Lower lobe of right lung (tissue), 2 donors: Measurements from ENCODE around the gene FOXN4. TPM values are rescaled to one million over a fixed set of nuclear protein-coding genes. Genes with fewer than 3 reads are reported as not detected.

Source experiments
- ATAC-seq, 2 donors: fragments of 200-7000 bp; cut with Tn5 transposase; one replicate each; pipeline ENCODE4 v1.9.1; 2020 to 2022; ENCODE audit warnings: mild to moderate bottlenecking in 2 of 2, moderate library complexity in 2 of 2
- DNase-seq: peaks from one replicate; pipeline ENCODE4 v3.0.0-alpha.2; 2020
- H3K27ac ChIP-seq: fragments of 200-600 bp; one replicate; pipeline ENCODE4 v1.8.0; 2022
- H3K27me3 ChIP-seq: fragments of 200-600 bp; one replicate; pipeline ENCODE4 v1.8.0; 2022; ENCODE audit warnings: low read depth
- H3K36me3 ChIP-seq: fragments of 200-600 bp; one replicate; pipeline ENCODE4 v1.8.0; 2022; ENCODE audit warnings: mild to moderate bottlenecking
- H3K4me1 ChIP-seq: fragments of 200-600 bp; one replicate; pipeline ENCODE4 v1.8.0; 2022
- H3K4me3 ChIP-seq: fragments of 200-600 bp; one replicate; pipeline ENCODE4 v1.8.0; 2022; ENCODE audit warnings: mild to moderate bottlenecking
- H3K9me3 ChIP-seq: fragments of 200-600 bp; one replicate; pipeline ENCODE4 v1.8.0; 2022
- intact Hi-C: fragments of 100-400 bp; cut with DNase I; formaldehyde crosslinking; loops from one replicate; pipeline ENCODE4 v1.11.0; 2022
- long read RNA-seq: library from polyadenylated mRNA; unstranded; transcript quantifications from one replicate; pipeline ENCODE4 v2.0.0, GENCODE V29; 2021
- total RNA-seq: library from RNA; stranded (reverse); fragmentation: NEBNext Ultra II Directional; extraction: Animal tissue kit (Norgen Biotek cat#: 25700); gene quantifications from one replicate; pipeline ENCODE4 v1.2.1, GENCODE V29; 2021
- TF ChIP-seq, protein P1 (sequence below): fragments of 200-600 bp; IDR thresholded peaks from one replicate; pipeline ENCODE4 v1.8.0; 2022; ENCODE audit warnings: antibody characterized with exemption, mild to moderate bottlenecking
- donor health status: DM: no; HTN: yes; CAD: no; lungs with severe emphysema.

FOXN4 gene, protein sequence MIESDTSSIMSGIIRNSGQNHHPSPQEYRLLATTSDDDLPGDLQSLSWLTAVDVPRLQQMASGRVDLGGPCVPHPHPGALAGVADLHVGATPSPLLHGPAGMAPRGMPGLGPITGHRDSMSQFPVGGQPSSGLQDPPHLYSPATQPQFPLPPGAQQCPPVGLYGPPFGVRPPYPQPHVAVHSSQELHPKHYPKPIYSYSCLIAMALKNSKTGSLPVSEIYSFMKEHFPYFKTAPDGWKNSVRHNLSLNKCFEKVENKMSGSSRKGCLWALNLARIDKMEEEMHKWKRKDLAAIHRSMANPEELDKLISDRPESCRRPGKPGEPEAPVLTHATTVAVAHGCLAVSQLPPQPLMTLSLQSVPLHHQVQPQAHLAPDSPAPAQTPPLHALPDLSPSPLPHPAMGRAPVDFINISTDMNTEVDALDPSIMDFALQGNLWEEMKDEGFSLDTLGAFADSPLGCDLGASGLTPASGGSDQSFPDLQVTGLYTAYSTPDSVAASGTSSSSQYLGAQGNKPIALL
- not detected for total RNA-seq
- long read RNA-seq = 0 reads

DNA sequence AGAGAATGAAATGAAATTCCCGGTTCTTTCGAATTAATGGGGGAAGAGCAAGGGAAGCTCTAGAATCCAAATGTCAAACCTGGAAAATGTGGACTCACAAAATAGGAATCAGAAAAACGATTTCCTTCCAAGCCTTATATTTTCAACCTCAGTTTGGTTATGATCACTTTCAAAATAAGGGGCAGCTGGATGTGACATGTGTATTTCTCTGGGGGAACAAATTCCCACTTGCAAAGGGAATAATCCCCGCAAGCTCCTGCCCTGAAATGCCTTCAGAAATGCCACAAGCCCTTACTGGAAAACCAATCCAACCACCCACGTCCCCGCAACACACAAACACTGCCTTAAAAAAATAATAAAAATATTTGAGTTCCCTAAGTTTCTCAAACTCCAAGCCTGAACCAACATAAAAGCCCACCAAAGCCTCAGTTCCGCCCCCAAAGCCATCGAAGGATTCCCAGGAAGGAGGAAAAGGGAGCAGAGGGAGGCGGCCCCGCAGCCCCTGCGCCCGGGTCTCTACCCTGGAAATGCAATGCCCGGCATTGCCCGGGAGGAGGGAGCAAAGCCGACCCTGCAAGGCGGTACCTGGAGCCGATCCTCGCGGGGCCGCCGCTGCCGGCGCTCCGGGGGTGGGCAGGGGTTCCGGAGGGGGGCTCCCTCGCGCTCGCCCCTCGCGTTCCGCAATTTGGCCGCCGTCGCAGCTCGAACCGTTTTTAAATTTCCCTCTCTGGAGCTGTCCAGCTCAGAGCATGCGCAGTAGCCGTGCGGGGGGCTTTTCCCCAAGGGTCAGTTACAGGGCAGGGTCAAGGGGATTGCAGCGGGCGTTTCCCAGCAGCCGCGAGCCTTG is at the start of gene FOXN4:
Gene FOXN4, minus strand, starts transcription at position 751 of the 847 bp plus-strand sequence. CDS start 963 bp downstream, outside the sequence.
- DNase-seq (no peak), ATAC-seq (no peak)
- TF ChIP-seq, protein P1, sequence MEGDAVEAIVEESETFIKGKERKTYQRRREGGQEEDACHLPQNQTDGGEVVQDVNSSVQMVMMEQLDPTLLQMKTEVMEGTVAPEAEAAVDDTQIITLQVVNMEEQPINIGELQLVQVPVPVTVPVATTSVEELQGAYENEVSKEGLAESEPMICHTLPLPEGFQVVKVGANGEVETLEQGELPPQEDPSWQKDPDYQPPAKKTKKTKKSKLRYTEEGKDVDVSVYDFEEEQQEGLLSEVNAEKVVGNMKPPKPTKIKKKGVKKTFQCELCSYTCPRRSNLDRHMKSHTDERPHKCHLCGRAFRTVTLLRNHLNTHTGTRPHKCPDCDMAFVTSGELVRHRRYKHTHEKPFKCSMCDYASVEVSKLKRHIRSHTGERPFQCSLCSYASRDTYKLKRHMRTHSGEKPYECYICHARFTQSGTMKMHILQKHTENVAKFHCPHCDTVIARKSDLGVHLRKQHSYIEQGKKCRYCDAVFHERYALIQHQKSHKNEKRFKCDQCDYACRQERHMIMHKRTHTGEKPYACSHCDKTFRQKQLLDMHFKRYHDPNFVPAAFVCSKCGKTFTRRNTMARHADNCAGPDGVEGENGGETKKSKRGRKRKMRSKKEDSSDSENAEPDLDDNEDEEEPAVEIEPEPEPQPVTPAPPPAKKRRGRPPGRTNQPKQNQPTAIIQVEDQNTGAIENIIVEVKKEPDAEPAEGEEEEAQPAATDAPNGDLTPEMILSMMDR = no peak
- Histone ChIP-seq H3K27me3 (peaks cover 71% of the 10 kb centered on the region), H3K4me3 (peak within 1 kb of the TSS; percentile 47), H3K27ac (no peak within 1 kb of the TSS), H3K36me3 (no peaks in the 10 kb centered on the region), H3K4me1 (peaks cover 16% of the 10 kb centered on the region), H3K9me3 (no peaks in the 10 kb centered on the region)
- intact Hi-C loops = no loop called here

DNA sequence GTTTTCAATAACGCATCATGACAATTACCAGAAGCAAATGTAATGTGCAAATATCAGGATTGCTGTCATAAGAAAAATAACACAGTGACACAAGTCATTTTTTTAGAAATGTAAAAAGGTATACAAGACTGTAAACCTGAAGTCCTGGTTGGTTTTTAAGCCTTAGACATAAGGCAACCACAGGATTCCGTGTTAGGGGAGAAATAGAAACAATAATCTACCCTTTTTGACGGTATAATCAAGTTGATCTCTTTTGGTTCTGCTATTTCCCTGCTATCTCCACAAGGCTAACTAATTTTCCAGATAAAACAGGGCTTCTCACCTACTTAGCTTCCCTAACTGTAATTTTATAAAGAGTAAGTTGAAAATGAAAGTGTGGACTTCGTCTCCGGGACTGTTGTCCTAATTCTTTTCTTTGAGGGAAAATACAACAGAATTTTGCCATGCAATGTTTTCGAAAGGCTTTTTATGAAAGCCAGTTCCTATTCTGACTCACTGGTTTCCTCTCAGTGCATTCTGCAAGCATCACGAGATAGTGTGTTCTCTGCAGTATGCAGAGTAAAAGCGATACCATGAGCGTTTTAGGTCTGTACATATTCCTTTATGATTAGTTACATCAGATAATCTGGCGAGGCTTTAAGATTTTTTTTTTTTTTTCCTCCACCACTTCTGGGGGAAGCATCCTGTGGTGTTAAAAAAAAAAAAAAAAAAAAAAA is 49.2 kb upstream of the FOXN4 start:
- ATAC-seq (no peak), DNase-seq (no peak)
- no peak overlapping the region for H3K27ac ChIP-seq
- H3K36me3 ChIP-seq = no peaks in the 10 kb centered on the region
- H3K4me3 ChIP-seq = no peak overlapping the region
- no peaks in the 10 kb centered on the region for H3K4me1 ChIP-seq
- intact Hi-C loops = no loop called here
- TF ChIP-seq, protein P1 = no peak
- H3K9me3 ChIP-seq = no peaks in the 10 kb centered on the region
- no peaks in the 10 kb centered on the region for H3K27me3 ChIP-seq

GRCh38 chr12:109357032-109357431 is 47.9 kb upstream of the FOXN4 start:
- TF ChIP-seq, protein P1 = no peak
- Histone ChIP-seq H3K4me3 (no peak overlapping the region), H3K4me1 (no peaks in the 10 kb centered on the region), H3K27ac (no peak overlapping the region), H3K36me3 (no peaks in the 10 kb centered on the region), H3K9me3 (no peaks in the 10 kb centered on the region), H3K27me3 (no peaks in the 10 kb centered on the region)
- intact Hi-C loops = no loop called here
- no peak for ATAC-seq
- no peak for DNase-seq

DNA sequence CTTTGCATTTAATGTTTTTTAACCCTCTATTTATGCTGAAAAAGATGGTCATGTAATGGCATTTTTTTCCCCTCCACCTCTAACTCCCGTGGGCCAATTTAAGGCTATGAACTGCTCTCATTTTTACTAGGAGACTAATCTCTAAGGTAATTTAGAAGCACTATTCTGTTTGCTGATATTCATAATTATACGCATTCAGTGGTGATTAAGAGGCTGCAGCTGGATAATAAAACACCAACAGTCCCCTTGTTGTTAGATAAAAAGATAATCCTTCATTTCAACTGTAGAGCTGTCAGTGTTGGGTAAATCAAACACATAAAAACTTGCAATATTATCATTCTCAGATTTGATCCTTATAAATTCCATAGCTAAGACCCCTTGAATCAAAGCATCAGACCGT is 47.5 kb upstream of the FOXN4 start:
- no peak overlapping the region for H3K4me3 ChIP-seq
- DNase-seq = no peak
- no peaks in the 10 kb centered on the region for H3K4me1 ChIP-seq
- TF ChIP-seq, protein P1 = no peak
- H3K27ac ChIP-seq = no peak overlapping the region
- intact Hi-C loops = no loop called here
- H3K36me3 ChIP-seq = no peaks in the 10 kb centered on the region
- no peak for ATAC-seq
- H3K27me3 ChIP-seq = no peaks in the 10 kb centered on the region
- H3K9me3 ChIP-seq = no peaks in the 10 kb centered on the region

- no peak for ATAC-seq
- intact Hi-C loops = no loop called here
- TF ChIP-seq, protein P1 = no peak
These were observed 43.1 kb upstream of the FOXN4 start for GRCh38 chr12:109352184-109352583.

More at GRCh38 chr12:109352184-109352583, 43.1 kb upstream of the FOXN4 start:
- H3K4me3 ChIP-seq = no peak overlapping the region
- no peaks in the 10 kb centered on the region for H3K36me3 ChIP-seq
- no peaks in the 10 kb centered on the region for H3K27me3 ChIP-seq
- no peaks in the 10 kb centered on the region for H3K9me3 ChIP-seq
- H3K4me1 ChIP-seq = no peaks in the 10 kb centered on the region
- DNase-seq = no peak
- H3K27ac ChIP-seq = no peak overlapping the region
